ENCODE measurements around the gene TRAPPC12. TPM values are rescaled to one million over a fixed set of nuclear protein-coding genes. Genes with fewer than 3 reads are reported as not detected.

Gene TRAPPC12
- total RNA-seq, 4 donors from 2014 or later: 36.6 to 57.4 (median 53.1) TPM

- no peaks in the 10 kb centered on the region for H3K27me3 ChIP-seq
- no peak for TF ChIP-seq POLR2A (IDR thresholded peaks at IDR 0.05)
- TF ChIP-seq CTCF (IDR thresholded peaks at IDR 0.05 in 4 of 5, conservative IDR thresholded peaks at IDR 0.05 in 1 of 5): no peak
- H3K36me3 ChIP-seq: peaks cover 0 to 70% of the 10 kb centered on the region in 2 donors
- in situ Hi-C loops (cut with MboI; ENCODE audit: low sequenced_read_pairs in 4 of 4) (no loop called here), intact Hi-C loops (cut with DNase I; ENCODE audit: low total_unique reads) (no loop called here)
- no peak overlapping the region for H3K4me3 ChIP-seq
- no peak overlapping the region for H3K27ac ChIP-seq
- H3K4me1 ChIP-seq: peaks cover 0 to 4% of the 10 kb centered on the region in 2 donors
- no peaks in the 10 kb centered on the region for H3K9me3 ChIP-seq
- no peak for ATAC-seq
- DNase-seq: no peak
Measured at GRCh38 chr2:3500326-3500899, 120.9 kb downstream of the TRAPPC12 start.

GRCh38 chr2:3503046-3503445, 123.6 kb downstream of the TRAPPC12 start:
- DNase-seq (no peak), ATAC-seq (no peak)
- peaks cover 0 to 13% of the 10 kb centered on the region in 2 donors for H3K4me1 ChIP-seq
- in situ Hi-C loops (cut with MboI; ENCODE audit: low sequenced_read_pairs in 4 of 4) (no loop called here), intact Hi-C loops (cut with DNase I; ENCODE audit: low total_unique reads) (no loop called here)
- no peaks in the 10 kb centered on the region for H3K27me3 ChIP-seq
- no peak overlapping the region for H3K27ac ChIP-seq
- TF ChIP-seq POLR2A (IDR thresholded peaks at IDR 0.05) (no peak), CTCF (IDR thresholded peaks at IDR 0.05 in 4 of 5, conservative IDR thresholded peaks at IDR 0.05 in 1 of 5) (no peak)
- no peaks in the 10 kb centered on the region for H3K9me3 ChIP-seq
- H3K4me3 ChIP-seq: no peak overlapping the region
- H3K36me3 ChIP-seq: peaks cover 0 to 47% of the 10 kb centered on the region in 2 donors

GRCh38 chr2:3503483-3503882, 124.0 kb downstream of the TRAPPC12 start:
- Histone ChIP-seq H3K27me3 (no peaks in the 10 kb centered on the region), H3K4me1 (peaks cover 0 to 13% of the 10 kb centered on the region in 2 donors), H3K9me3 (no peaks in the 10 kb centered on the region), H3K27ac (no peak overlapping the region), H3K4me3 (no peak overlapping the region), H3K36me3 (peaks cover 0 to 43% of the 10 kb centered on the region in 2 donors)
- no peak for TF ChIP-seq CTCF (IDR thresholded peaks at IDR 0.05 in 4 of 5, conservative IDR thresholded peaks at IDR 0.05 in 1 of 5)
- TF ChIP-seq POLR2A (IDR thresholded peaks at IDR 0.05): no peak
- ATAC-seq (no peak), DNase-seq (no peak)
- intact Hi-C loops (cut with DNase I; ENCODE audit: low total_unique reads): no loop called here
- in situ Hi-C loops (cut with MboI; ENCODE audit: low sequenced_read_pairs in 4 of 4): no loop called here

GRCh38 chr2:3504741-3505140, 125.2 kb downstream of the TRAPPC12 start:
- intact Hi-C loops (cut with DNase I; ENCODE audit: low total_unique reads) (no loop called here), in situ Hi-C loops (cut with MboI; ENCODE audit: low sequenced_read_pairs in 4 of 4) (no loop called here)
- DNase-seq (no peak), ATAC-seq (no peak)
- Histone ChIP-seq H3K4me1 (peaks cover 0 to 13% of the 10 kb centered on the region in 2 donors), H3K9me3 (no peaks in the 10 kb centered on the region), H3K27ac (peak overlapping the region in 1 of 4 donors; percentile 51), H3K4me3 (no peak overlapping the region), H3K36me3 (peaks cover 0 to 31% of the 10 kb centered on the region in 2 donors), H3K27me3 (no peaks in the 10 kb centered on the region)
- no peak for TF ChIP-seq CTCF (IDR thresholded peaks at IDR 0.05 in 4 of 5, conservative IDR thresholded peaks at IDR 0.05 in 1 of 5)
- TF ChIP-seq POLR2A (IDR thresholded peaks at IDR 0.05): no peak

GRCh38 chr2:3505771-3506170, 126.3 kb downstream of the TRAPPC12 start:
- H3K9me3 ChIP-seq: no peaks in the 10 kb centered on the region
- no peaks in the 10 kb centered on the region for H3K27me3 ChIP-seq
- in situ Hi-C loops (cut with MboI; ENCODE audit: low sequenced_read_pairs in 4 of 4): no loop called here
- DNase-seq (no peak), ATAC-seq (peak in 1 of 2 donors; percentile 71)
- no peak overlapping the region for H3K4me3 ChIP-seq
- TF ChIP-seq CTCF (IDR thresholded peaks at IDR 0.05 in 4 of 5, conservative IDR thresholded peaks at IDR 0.05 in 1 of 5) (no peak), POLR2A (IDR thresholded peaks at IDR 0.05) (no peak)
- peak overlapping the region in 3 of 4 donors; percentile 51 to 67 (median 55) for H3K27ac ChIP-seq
- peaks cover 0 to 13% of the 10 kb centered on the region in 2 donors for H3K4me1 ChIP-seq
- intact Hi-C loops (cut with DNase I; ENCODE audit: low total_unique reads): no loop called here
- H3K36me3 ChIP-seq: peaks cover 0 to 26% of the 10 kb centered on the region in 2 donors
